Tibial nerve (tissue), 4 donors: ENCODE measurements around the gene MRPL51. TPM values are rescaled to one million over a fixed set of nuclear protein-coding genes. Genes with fewer than 3 reads are reported as not detected.
"Not testable (repeated sequence)": the region's sequence is repeated elsewhere in the genome, so short reads cannot be mapped to it uniquely, and the experiment has no call there.

Source experiments
- DNase-seq, 2 donors: peaks; one replicate each; pipeline ENCODE4 v3.0.0-alpha.2; 2019; ENCODE audit warnings: low spot score in 2 of 2
- H3K27ac ChIP-seq, 4 donors: fragments of 200-600 bp; sonication (generic) in 3 of 4; one replicate each; pipeline ENCODE4 v1.5.1; 2017 to 2019; ENCODE audit warnings: mild to moderate bottlenecking in 1 of 4
- H3K27me3 ChIP-seq, 2 donors: fragments of 200-600 bp; sonication (generic) in 1 of 2; one replicate each; pipeline versions ENCODE4 v1.5.1 to v1.6.0; 2017 to 2019
- H3K36me3 ChIP-seq, 3 donors: fragments of 200-600 bp; sonication (generic); one replicate each; pipeline ENCODE4 v1.5.1; 2018 to 2019
- H3K4me1 ChIP-seq, 4 donors: fragments of 200-600 bp; sonication (generic) in 3 of 4; one replicate each; pipeline ENCODE4 v1.5.1; 2017 to 2019
- H3K4me3 ChIP-seq, 4 donors: fragments of 200-600 bp; sonication (generic) in 3 of 4; one replicate each; pipeline ENCODE4 v1.5.1; 2017 to 2019; ENCODE audit warnings: mild to moderate bottlenecking in 1 of 4, moderate library complexity in 1 of 4
- H3K9me3 ChIP-seq, 4 donors: fragments of 200-600 bp; sonication (generic) in 3 of 4; one replicate each; pipeline ENCODE4 v1.5.1; 2017 to 2019
- CTCF ChIP-seq, 5 experiments: fragments of 200-600 bp in 3 of 5; fragments of 450-650 bp in 2 of 5; sonication (generic) in 3 of 5; IDR thresholded peaks; one replicate each; pipeline ENCODE4 v1.5.1; 2016 to 2019; ENCODE audit warnings: antibody characterized with exemption in 5 of 5, mild to moderate bottlenecking in 3 of 5, moderate library complexity in 2 of 5
- EP300 ChIP-seq, 2 donors: sonication (generic); formaldehyde crosslinking; IDR thresholded peaks; one replicate each; pipeline ENCODE4 v1.6.1; 2017; ENCODE audit warnings: antibody characterized with exemption in 2 of 2, mild to moderate bottlenecking in 1 of 2
- POLR2A ChIP-seq, 2 donors: fragments of 450-650 bp; IDR thresholded peaks; one replicate each; pipeline ENCODE4 v1.6.1; 2017; ENCODE audit warnings: antibody characterized with exemption in 2 of 2, mild to moderate bottlenecking in 2 of 2, moderate library complexity in 2 of 2
- WGBS, 2 donors: methylation state at CpG; one replicate each; pipeline ENCODE4 v1.1.5; 2018; 5-methylcytosine and 5-hydroxymethylcytosine counted together
- total RNA-seq, 4 donors: library from RNA; depleted of rRNA; stranded (reverse); fragments of >200 nt; gene quantifications; one replicate each; pipeline ENCODE4 v1.1.0, GENCODE V29; 2016

The MRPL51 gene
- total RNA-seq, 4 donors from 2014 or later = 47.4 to 127 (median 89.0) TPM

DNA sequence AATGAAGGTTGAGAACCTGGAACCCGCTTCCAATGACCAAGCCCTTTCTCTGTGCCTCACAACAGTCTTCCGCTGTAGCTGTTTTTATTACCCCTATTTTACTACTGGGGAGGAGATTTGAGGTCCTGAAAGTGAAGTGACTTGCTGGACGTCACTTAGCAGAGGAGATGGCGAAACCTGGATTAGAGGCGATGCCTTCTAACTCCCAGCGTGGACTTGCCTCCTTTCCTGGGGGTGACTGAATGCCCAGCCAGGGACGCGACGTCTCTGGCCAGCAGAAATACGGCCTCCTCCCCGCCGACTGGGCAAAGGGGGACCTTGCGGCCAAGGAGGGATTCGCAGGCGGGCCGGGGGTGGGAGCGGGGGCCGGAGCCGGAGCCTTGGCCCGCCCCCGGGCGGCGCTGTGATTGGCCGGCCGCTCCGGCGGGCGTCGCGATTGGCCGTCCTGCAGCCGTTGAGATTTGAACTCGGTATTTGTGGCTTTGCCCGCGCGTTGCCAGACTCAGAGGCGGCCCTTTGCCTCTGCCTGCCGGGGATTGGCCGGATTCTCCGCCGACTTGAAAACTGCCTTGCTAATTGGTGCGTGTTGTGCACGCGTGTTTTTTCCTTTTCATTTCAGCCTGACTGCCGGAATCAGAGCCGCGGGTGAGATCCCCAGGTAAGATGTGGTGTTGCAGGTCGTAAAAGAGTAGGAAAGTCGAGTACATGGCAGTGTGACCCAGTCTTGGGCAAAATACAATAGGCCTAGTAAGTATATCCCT is 615 bp upstream of the MRPL51 start, which contains the start of gene NCAPD2:
Gene NCAPD2 (plus strand): TSS at position 606 of the 761 bp plus-strand sequence. CDS start 997 bp downstream, outside the sequence.
- peak; percentile 84 to 88 for DNase-seq
- TF ChIP-seq CTCF (IDR thresholded peaks at IDR 0.05) = peak in 3 of 5 experiments; percentile 20 to 88 (median 82)
- TF ChIP-seq POLR2A (IDR thresholded peaks at IDR 0.05) = no peak
- TF ChIP-seq EP300 (IDR thresholded peaks at IDR 0.05) = peak in 1 of 2 donors; percentile 12
- peak within 1 kb of the TSS; percentile 76 to 88 (median 82) for H3K4me3 ChIP-seq
- no peaks in the 10 kb centered on the region for H3K27me3 ChIP-seq
- H3K9me3 ChIP-seq = no peaks in the 10 kb centered on the region
- 0 to 1% methylated on average over 36 to 48 of the region's 49 CpGs for WGBS, 2 donors
- peak within 1 kb of the TSS; percentile 88 to 98 (median 96) for H3K27ac ChIP-seq
- H3K4me1 ChIP-seq = peaks cover 0 to 28% (median 20%) of the 10 kb centered on the region in 4 donors
- peaks cover 0 to 31% (median 3%) of the 10 kb centered on the region in 3 donors for H3K36me3 ChIP-seq

DNA sequence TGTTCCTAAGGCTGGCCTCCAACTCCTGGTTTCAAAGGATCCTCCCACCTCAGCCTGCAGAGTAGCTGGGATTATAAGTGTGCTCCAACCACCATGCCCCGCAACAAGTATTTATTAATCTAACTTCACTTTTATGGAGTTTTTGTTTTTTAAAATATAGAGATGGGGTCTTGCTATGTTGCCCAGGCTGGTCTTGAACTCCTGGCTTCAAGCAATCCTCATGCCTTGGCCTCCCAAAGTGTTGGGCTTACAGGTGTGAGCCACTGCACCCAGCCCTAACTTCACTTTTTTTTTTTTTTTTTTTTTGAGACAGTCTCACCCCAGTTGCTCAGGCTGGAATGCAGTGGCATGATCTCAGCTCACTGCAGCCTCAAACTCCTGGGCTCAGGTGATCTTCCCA is 2.4 kb downstream of the MRPL51 start:
- peaks cover 0 to 17% (median 0%) of the 10 kb centered on the region in 3 donors for H3K36me3 ChIP-seq
- H3K4me3 ChIP-seq, H3K27ac ChIP-seq, H3K9me3 ChIP-seq, H3K27me3 ChIP-seq, DNase-seq: not testable (repeated sequence)
- H3K4me1 ChIP-seq = peaks cover 0 to 26% (median 20%) of the 10 kb centered on the region in 4 donors
- WGBS, 2 donors = 93 to 100% methylated on average over 1 of the region's 1 CpG

DNA sequence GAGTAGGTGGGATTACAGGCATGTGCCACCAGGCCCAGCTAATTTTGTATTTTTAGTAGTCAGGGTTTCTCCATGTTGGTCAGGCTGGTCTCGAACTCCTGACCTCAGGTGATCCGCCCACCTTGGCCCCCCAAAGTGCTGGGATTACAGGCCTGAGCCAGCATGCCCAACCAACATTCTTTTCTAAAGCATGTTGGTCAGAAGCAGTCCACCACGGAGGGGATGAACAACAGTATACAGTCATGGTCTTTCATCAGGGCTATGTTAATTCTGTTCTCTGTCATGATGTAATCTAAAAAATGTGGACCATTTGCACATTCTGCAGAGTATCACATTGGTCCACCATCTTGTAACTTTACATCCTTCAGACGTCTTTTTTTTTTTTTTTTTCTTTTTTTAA is 3.6 kb downstream of the MRPL51 start:
- DNase-seq = no peak
- peaks cover 0 to 14% (median 9%) of the 10 kb centered on the region in 4 donors for H3K4me1 ChIP-seq
- no peak for TF ChIP-seq POLR2A (IDR thresholded peaks at IDR 0.05)
- TF ChIP-seq CTCF (IDR thresholded peaks at IDR 0.05) = no peak
- no peak for TF ChIP-seq EP300 (IDR thresholded peaks at IDR 0.05)
- no peak overlapping the region for H3K27ac ChIP-seq
- H3K36me3 ChIP-seq = peaks cover 0 to 17% (median 0%) of the 10 kb centered on the region in 3 donors
- H3K9me3 ChIP-seq = no peaks in the 10 kb centered on the region
- H3K4me3 ChIP-seq = no peak overlapping the region
- 57 to 60% methylated on average over 4 of the region's 4 CpGs for WGBS, 2 donors
- H3K27me3 ChIP-seq = peaks cover 0 to 5% of the 10 kb centered on the region in 2 donors

DNA sequence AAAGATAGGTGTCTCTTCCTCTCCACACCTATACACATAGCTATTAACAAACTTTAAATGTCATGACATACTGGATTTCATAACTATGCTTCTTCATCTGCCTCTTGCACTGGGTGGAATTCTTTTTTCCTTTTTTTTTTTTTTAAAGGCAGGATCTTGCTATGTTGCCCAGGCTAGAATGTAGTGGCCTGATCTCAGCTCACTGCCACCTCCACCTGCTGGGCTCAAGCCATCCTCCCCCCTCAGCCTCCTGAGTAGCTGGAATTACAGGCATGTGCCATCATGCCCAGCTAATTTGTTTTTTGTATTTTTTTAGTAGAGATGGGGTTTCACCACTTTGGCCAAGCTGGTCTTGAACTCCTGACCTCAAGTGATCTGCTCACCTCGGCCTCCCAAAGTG is 4.8 kb downstream of the MRPL51 start:
- Histone ChIP-seq H3K27me3 (peaks cover 0 to 5% of the 10 kb centered on the region in 2 donors), H3K4me3 (no peak overlapping the region), H3K9me3 (no peaks in the 10 kb centered on the region), H3K4me1 (peaks cover 0 to 11% (median 5%) of the 10 kb centered on the region in 4 donors), H3K36me3 (peaks cover 0 to 17% (median 0%) of the 10 kb centered on the region in 3 donors), H3K27ac (no peak overlapping the region)
- WGBS, 2 donors = 85 to 92% methylated on average over 1 of the region's 1 CpG
- TF ChIP-seq EP300 (IDR thresholded peaks at IDR 0.05) (no peak), POLR2A (IDR thresholded peaks at IDR 0.05) (no peak), CTCF (IDR thresholded peaks at IDR 0.05) (no peak)
- DNase-seq = no peak

GRCh38 chr12:6478416-6478815 is 14.6 kb downstream of the MRPL51 start:
- no peak for DNase-seq
- no peak overlapping the region for H3K27ac ChIP-seq
- H3K4me1 ChIP-seq = peaks cover 0 to 4% (median 1%) of the 10 kb centered on the region in 4 donors
- no peak for TF ChIP-seq POLR2A (IDR thresholded peaks at IDR 0.05)
- TF ChIP-seq EP300 (IDR thresholded peaks at IDR 0.05) = no peak
- TF ChIP-seq CTCF (IDR thresholded peaks at IDR 0.05) = no peak
- H3K36me3 ChIP-seq = no peaks in the 10 kb centered on the region
- no peaks in the 10 kb centered on the region for H3K27me3 ChIP-seq
- 88 to 89% methylated on average over 18 to 20 of the region's 20 CpGs for WGBS, 2 donors
- H3K4me3 ChIP-seq = no peak overlapping the region
- H3K9me3 ChIP-seq = no peaks in the 10 kb centered on the region

DNA sequence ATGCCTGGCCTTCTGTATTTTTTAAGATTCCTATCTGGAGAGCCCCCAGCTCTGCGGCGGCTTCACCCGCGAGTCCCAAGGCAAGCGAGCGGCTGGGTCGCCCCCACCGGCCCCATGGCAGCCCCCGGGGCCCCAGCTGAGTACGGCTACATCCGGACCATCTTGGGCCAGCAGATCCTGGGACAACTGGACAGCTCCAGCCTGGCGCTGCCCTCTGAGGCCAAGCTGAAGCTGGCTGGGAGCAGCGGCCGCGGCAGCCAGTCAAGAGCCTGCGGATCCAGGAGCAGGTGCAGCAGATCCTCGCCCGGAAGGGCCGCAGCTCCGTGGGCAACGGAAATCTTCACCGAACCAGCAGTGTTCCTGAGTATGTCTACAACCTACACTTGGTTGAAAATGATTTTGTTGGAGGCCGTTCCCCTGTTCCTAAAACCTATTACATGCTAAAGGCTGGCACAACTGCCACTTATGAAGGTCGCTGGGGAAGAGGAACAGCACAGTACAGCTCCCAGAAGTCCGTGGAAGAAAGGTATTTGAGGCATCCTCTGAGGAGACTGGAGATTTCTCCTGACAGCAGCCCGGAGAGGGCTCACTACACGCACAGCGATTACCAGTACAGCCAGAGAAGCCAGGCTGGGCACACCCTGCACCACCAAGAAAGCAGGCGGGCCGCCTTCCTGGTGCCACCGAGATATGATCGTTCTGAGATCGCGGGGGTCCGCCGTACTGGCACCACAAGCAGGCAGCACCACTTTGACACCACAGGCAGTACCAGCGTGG is 15.3 kb downstream of the MRPL51 start:
- H3K4me3 ChIP-seq, H3K27ac ChIP-seq, H3K36me3 ChIP-seq, DNase-seq, H3K27me3 ChIP-seq, H3K4me1 ChIP-seq, H3K9me3 ChIP-seq: not testable (repeated sequence)
- WGBS, 2 donors = 93 to 97% methylated on average over 22 to 33 of the region's 37 CpGs
